Stimulated activated naive CD8-positive, alpha-beta T cell treated with anti-CD3 and anti-CD28 coated beads, Interleukin-15, Interleukin-2, amounts not matched to agents 100 ng/mL and 50 ng/mL, for 24 hours (primary cell): ENCODE results near the gene PTPRJ.

Experiments used
- H3K27ac Mint-ChIP-seq: one replicate; pipeline ENCODE4 v1.8.0; 2021; ENCODE audit warnings: mild to moderate bottlenecking, mixed read lengths
- H3K27me3 Mint-ChIP-seq: one replicate; pipeline ENCODE4 v1.8.0; 2021; ENCODE audit warnings: mixed read lengths
- H3K36me3 Mint-ChIP-seq: one replicate; pipeline ENCODE4 v1.8.0; 2021; ENCODE audit warnings: low read depth, mixed read lengths
- H3K4me1 Mint-ChIP-seq: one replicate; pipeline ENCODE4 v1.8.0; 2021; ENCODE audit warnings: low read depth, mixed read lengths
- H3K4me3 Mint-ChIP-seq: one replicate; pipeline ENCODE4 v1.8.0; 2021; ENCODE audit warnings: mild to moderate bottlenecking, mixed read lengths
- H3K9me3 Mint-ChIP-seq: one replicate; pipeline ENCODE4 v1.8.0; 2021; ENCODE audit warnings: mixed read lengths

Gene PTPRJ

DNA sequence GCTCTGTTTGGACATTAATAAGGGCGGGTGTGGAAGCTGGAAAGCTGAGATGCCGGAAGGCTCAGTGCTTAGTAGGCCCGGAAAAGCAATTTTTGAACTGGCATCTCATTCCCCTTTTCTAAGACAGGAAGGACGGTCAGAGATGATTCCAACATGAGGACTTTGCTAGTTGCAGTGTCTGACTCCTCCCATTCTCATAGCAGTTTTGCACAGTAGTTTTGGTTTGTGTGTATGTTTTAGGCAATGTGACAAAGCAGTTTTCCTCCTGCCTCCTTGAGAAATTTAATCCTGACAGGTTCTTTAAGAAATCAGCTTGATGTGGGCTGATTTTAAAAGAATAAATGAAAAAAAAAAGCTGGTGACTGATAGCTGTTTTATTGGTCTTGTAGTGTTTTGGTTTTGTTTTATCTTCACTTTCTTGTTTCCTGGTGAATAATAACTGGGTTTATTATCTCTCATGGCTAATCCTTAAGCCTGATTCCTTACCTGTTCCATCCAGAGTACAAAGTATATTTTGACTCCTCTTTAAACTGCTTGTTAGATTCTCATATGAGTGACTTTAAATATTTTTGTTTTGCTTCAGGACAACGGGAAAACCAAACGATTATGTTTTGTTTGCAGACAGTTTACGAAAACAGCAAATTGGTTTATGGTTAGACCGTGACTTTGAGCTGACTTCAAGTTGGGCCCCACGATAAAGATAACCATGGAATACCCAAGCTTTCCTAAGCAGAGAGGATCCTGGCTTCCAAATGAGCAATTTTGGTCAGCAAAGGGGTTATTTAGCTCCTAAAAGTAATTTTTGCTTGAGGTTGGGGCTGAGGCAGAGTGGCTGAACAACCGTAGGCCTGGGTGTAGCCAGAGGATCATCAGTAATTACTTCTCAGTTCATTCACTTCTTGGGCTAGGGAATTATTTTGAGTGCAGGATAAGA is 3.4 kb downstream of the PTPRJ start:
- Mint-ChIP-seq H3K36me3 (peaks cover 21% of the 10 kb centered on the region), H3K4me3 (peak overlapping the region; percentile 69), H3K27me3 (peaks cover 8% of the 10 kb centered on the region), H3K9me3 (no peaks in the 10 kb centered on the region), H3K4me1 (peaks cover 60% of the 10 kb centered on the region), H3K27ac (peak overlapping the region; percentile 69)

DNA sequence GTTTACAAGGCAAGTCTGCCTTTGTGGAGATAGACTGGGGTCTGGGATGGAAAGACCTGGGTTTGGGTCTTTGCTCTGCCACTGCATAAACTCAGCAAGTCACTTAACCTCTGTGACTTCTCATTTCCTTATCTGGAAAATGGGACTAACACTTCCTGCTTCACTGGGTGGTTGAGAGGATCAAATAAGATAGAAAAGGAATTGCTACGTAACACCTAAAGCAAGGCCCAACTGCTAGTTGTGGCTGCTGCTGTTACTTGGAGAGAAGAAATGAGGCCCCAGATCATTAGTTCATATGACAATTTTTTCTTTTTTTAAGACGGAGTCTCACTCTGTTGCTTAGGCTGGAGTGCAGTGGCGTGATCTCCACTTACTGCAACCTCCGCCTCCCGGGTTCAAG is 5.9 kb downstream of the PTPRJ start:
- H3K27me3 Mint-ChIP-seq: no peaks in the 10 kb centered on the region
- H3K36me3 Mint-ChIP-seq: peaks cover 26% of the 10 kb centered on the region
- no peaks in the 10 kb centered on the region for H3K9me3 Mint-ChIP-seq
- H3K4me1 Mint-ChIP-seq: peaks cover 68% of the 10 kb centered on the region
- H3K27ac Mint-ChIP-seq: peak overlapping the region; percentile 62
- no peak overlapping the region for H3K4me3 Mint-ChIP-seq

DNA sequence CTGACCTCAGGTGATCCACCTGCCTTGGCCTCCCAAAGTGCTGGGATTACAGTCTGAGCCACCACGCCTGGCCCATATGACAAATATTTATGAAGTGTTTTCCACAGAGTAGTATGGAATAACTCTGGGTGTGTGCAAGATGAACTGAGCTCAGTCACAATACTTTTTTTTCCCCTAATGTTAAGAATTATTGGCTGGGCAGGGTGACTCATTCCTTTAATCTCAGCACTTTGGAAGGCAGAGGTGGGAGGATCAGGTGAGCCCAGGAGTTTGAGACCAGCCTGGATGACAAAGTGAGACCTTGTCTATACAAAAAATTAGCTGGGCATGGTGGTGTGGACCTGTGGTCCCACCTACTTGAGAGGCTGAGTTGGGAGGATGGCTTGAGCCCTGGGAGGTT is 6.4 kb downstream of the PTPRJ start:
- Mint-ChIP-seq H3K27ac (peak overlapping the region; percentile 62), H3K36me3 (peaks cover 29% of the 10 kb centered on the region), H3K4me3 (no peak overlapping the region), H3K27me3 (no peaks in the 10 kb centered on the region), H3K9me3 (no peaks in the 10 kb centered on the region), H3K4me1 (peaks cover 71% of the 10 kb centered on the region)

DNA sequence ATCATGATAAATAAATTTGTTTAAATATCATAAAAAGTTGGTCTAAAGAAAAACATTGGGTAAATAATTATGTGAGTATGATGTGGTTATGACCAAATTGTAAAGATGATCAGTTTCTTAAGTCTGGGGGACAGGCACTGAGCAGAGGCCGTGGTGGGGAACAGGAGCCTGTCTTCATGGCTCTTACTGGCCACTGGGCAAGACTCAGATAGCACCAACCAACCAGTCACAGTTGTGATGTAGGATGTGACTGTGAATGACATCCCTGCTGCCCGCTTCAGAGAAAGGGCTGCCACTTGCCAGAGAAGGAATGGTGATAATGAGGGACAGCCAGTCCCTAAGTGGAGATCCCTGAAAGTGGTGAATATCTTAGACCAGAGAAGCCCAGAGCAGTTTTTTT is 7.0 kb downstream of the PTPRJ start:
- Mint-ChIP-seq H3K27me3 (no peaks in the 10 kb centered on the region), H3K4me3 (peak overlapping the region; percentile 23), H3K36me3 (peaks cover 29% of the 10 kb centered on the region), H3K9me3 (no peaks in the 10 kb centered on the region), H3K4me1 (peaks cover 71% of the 10 kb centered on the region), H3K27ac (no peak overlapping the region)

DNA sequence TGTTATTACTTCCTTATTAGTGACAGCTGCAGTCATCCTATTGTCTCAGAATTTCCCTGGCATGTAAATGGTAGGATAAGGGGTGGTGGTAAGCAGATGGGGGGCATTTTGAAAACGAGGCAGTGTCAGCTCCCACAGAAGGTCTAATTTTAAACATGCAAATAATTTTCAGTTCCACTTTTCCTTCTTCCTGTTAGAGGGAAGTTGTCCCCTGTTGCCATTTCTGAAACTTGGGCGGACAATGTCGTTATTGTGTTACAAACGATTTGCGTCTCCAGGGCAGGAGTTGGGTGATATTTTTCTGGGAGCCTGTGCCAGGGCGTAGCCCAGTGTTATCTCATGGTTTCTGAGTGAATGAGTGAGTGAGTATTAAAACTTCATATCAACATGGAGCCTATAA is 7.4 kb downstream of the PTPRJ start:
- peak overlapping the region; percentile 31 for H3K27ac Mint-ChIP-seq
- no peaks in the 10 kb centered on the region for H3K9me3 Mint-ChIP-seq
- peak overlapping the region; percentile 23 for H3K4me3 Mint-ChIP-seq
- H3K27me3 Mint-ChIP-seq: no peaks in the 10 kb centered on the region
- peaks cover 27% of the 10 kb centered on the region for H3K36me3 Mint-ChIP-seq
- H3K4me1 Mint-ChIP-seq: peaks cover 72% of the 10 kb centered on the region

DNA sequence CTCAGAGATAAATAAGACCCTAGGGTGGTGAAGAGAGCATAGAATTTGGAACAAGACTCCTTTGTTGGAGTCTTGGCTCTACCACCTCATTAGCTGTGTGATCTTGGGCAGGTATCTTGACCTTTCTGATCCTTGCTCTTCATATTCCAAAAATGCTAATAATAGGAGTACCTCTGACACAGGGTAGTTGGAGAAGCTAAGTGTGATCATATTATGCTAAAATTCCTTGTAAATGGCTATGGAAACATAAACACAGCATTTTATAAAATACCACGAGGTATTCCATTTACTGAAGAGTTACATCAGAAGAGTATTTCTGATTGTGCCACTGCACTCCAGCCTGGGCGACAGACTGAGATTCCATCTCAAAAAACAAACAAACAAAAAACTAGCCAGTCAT is 9.4 kb downstream of the PTPRJ start:
- no peaks in the 10 kb centered on the region for H3K27me3 Mint-ChIP-seq
- peaks cover 62% of the 10 kb centered on the region for H3K4me1 Mint-ChIP-seq
- H3K9me3 Mint-ChIP-seq: no peaks in the 10 kb centered on the region
- no peak overlapping the region for H3K4me3 Mint-ChIP-seq
- peaks cover 12% of the 10 kb centered on the region for H3K36me3 Mint-ChIP-seq
- peak overlapping the region; percentile 19 for H3K27ac Mint-ChIP-seq

DNA sequence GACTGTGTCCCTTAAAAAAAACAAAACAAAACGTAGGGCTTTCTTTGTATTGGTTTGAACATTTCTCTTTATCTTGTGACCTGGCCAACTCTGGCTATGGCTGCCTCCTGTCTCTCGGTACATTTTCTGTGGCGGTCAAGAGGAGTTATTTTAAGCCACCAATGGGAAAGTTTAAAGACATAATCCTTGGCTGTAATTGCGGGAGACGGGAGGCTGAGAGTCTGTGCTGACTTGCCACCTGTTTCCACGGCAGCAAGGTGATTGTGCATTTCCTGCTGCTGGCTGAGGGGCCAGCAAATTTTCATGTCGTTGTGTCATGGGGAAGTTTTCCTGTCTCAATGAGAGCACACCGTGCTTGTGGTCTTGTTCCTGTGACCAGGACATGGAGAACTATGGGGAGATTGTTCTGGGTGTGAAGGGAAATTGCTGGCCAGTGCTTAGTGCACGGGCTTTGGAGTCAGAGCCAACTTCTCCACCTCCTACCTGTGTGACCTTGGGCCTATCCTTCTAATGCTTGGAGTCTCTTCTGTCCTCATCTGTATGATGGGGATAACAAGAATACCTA is 11.0 kb downstream of the PTPRJ start:
- H3K36me3 Mint-ChIP-seq: peaks cover 9% of the 10 kb centered on the region
- no peaks in the 10 kb centered on the region for H3K9me3 Mint-ChIP-seq
- peak overlapping the region; percentile 87 for H3K27ac Mint-ChIP-seq
- peak overlapping the region; percentile 62 for H3K4me3 Mint-ChIP-seq
- peaks cover 63% of the 10 kb centered on the region for H3K4me1 Mint-ChIP-seq
- H3K27me3 Mint-ChIP-seq: no peaks in the 10 kb centered on the region

DNA sequence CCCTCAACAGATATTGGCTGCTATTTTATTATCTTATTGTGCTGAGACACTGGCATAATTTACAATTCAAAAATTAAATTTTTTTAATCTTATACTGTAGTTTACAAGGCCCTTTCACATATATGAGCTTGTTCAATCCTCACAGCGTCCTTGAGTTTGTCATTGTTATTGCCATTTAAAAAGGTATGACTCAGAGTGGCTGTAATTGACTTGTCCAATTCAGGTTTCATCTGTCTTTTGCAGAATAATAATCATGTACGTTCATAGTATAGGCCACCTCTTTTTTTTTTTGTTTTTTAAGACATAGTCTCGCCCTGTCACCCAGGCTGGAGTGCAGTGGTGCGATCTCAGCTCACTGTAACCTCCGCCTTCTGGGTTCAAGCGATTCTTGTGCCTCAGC is 11.5 kb downstream of the PTPRJ start:
- Mint-ChIP-seq H3K4me1 (peaks cover 61% of the 10 kb centered on the region), H3K36me3 (peaks cover 9% of the 10 kb centered on the region)

DNA sequence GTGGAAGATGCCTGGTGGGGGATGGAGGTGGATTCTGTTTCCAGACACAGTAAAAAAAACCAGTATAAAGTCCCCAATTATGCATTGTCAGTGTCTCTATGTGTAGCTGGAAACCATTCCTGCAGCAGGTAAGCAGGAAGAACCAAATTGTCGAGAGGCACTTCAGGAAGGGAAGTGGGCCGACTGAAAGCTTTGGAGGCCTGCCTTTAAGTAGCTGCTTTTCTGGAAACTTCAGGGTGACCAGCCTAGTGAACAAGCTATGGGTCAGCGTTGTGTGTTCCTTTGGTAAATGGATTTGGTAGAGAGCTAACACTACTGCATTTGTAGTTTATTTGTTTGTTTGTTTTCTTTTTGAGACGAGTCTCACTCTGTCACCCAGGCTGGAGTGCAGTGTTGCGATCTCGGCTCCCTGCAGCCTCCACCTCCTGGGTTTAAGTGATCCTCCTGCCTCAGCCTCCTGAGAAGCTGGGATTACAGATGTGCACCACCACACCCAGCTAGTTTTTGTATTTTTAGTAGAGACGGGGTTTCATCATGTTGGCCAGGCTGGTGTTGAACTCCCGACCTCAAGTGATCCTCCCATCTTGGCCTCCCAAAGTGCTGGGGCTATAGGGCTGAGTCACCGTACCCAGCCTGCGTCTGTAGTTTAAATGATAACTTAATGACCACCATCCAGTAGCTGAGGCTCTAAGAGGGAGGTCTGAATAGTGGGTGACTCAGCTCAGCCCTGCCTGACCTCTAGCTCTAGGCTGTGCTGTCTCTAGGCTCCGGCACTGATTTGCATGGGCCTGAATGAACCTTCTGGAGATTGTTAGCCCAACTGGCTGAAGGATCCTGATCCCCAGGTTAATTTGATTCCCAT is 12.8 kb downstream of the PTPRJ start:
- Mint-ChIP-seq H3K4me3 (no peak overlapping the region), H3K36me3 (peaks cover 9% of the 10 kb centered on the region), H3K27ac (peak overlapping the region; percentile 61), H3K27me3 (no peaks in the 10 kb centered on the region), H3K9me3 (no peaks in the 10 kb centered on the region), H3K4me1 (peaks cover 59% of the 10 kb centered on the region)

More for the DNA sequence above, 11.5 kb downstream of the PTPRJ start:
- Mint-ChIP-seq H3K27ac (no peak overlapping the region), H3K27me3 (no peaks in the 10 kb centered on the region), H3K9me3 (no peaks in the 10 kb centered on the region), H3K4me3 (no peak overlapping the region)

DNA sequence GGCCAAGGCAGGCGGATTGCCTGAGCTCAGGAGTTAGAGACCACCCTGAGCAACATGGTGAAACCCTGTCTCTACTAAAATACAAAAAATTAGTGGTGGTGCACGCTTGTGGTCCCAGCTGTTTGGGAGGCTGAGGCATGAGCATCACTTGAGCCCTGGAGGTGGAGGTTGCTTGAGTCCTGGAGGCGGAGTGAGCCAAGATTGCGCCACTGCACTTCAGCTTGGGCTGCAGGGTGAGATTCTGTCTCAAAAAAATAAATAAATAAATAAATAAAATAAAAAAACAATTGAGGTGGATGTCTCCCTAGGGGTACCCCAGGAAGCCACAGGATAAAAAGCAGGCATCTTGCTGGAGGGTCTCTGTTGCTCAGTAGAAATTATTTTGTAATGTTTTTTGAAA is 14.1 kb downstream of the PTPRJ start:
- Mint-ChIP-seq H3K4me1 (peaks cover 66% of the 10 kb centered on the region), H3K27ac (no peak overlapping the region), H3K36me3 (peaks cover 9% of the 10 kb centered on the region), H3K4me3 (no peak overlapping the region), H3K9me3 (no peaks in the 10 kb centered on the region), H3K27me3 (no peaks in the 10 kb centered on the region)

DNA sequence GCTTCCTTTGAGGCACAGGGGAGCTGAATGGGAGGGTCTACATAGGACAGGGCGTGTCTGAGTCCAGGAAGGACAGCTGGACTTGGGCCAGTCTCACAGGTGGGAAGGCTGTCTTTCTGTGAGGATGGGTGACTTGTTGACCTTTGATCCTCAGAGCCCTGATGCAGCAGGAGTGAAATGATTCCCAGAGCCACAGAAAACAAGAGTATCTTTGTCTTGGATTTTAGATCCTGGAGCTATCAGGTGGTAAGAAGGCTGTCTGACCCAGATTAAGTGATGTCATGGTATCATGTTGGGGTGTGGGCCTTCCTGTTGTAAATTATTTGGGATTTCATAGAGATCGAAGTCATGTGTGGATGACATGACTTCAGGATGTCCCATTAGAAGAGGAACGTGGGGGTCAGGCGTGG is 15.0 kb downstream of the PTPRJ start:
- H3K36me3 Mint-ChIP-seq: peaks cover 4% of the 10 kb centered on the region
- no peaks in the 10 kb centered on the region for H3K9me3 Mint-ChIP-seq
- H3K27me3 Mint-ChIP-seq: no peaks in the 10 kb centered on the region
- H3K4me1 Mint-ChIP-seq: peaks cover 68% of the 10 kb centered on the region
- no peak overlapping the region for H3K4me3 Mint-ChIP-seq
- peak overlapping the region; percentile 41 for H3K27ac Mint-ChIP-seq

DNA sequence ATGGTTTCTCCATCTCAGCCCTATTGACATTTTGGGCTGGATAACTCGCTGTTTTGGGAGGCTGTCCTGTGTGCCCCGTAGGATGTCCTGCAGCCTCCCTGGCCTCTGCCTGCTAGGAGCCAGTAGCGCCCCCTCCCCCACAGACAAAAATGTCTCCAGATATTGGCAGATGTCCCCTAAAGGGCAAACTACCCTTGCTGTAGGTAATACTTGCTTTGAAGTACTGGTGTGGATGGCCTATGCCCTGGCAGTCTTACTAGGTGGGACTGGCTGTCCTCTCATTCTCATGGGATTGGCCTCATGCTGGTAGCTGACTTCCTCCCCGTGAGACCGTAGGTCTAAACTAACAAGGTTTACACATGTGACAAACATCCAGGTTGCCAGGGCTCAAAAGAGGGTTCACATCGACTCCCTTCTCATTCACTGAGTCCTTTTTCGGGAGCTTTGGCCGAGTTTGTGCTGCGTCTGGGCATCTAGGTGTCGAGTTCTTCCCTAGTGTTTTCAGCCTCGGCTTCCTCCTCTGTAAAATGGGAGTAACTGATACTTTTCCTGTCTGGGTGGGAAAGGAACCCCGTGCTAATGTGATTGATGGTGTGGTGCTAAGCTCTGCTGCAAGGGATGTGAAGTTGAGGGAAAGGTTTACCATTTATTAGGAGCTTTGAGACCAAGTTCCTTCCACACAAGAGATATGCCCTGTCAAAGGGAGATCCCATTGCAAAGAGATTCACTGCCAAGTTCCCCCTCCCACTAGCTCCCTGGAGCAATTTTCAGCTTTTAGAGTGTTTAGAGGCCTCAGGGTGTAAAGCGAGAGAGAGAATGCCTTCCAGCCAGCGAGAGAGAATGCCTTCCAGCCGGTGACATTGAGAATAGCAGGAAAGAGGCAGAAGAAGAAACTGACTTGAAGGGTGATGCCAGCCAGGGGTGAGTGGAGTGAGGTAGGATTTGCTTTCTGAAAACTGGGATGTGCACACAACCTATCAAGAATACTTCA is 17.0 kb downstream of the PTPRJ start:
- no peaks in the 10 kb centered on the region for H3K36me3 Mint-ChIP-seq
- H3K4me3 Mint-ChIP-seq: no peak overlapping the region
- H3K9me3 Mint-ChIP-seq: no peaks in the 10 kb centered on the region
- H3K27me3 Mint-ChIP-seq: no peaks in the 10 kb centered on the region
- H3K27ac Mint-ChIP-seq: peak overlapping the region; percentile 33
- H3K4me1 Mint-ChIP-seq: peaks cover 72% of the 10 kb centered on the region

DNA sequence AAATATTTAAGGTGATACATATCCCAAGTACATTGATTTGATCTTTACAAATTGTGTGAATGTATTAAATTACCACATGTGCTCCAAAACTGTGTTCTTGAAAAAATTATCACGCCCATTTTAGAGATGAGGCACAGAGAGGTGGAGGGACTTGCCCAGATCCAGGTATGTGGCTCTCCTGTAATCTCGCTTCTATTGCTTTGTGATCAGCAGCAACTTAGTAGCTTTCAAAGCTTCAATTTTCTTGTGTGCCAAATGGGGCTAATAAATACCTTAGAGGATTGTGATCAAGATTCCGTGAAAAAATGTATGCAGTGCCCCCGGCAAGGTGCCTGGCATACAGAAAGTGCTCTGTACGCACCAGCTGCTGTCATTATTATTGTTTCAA is 18.0 kb downstream of the PTPRJ start:
- H3K4me1 Mint-ChIP-seq: peaks cover 73% of the 10 kb centered on the region
- H3K36me3 Mint-ChIP-seq: no peaks in the 10 kb centered on the region
- no peak overlapping the region for H3K4me3 Mint-ChIP-seq
- no peaks in the 10 kb centered on the region for H3K9me3 Mint-ChIP-seq
- H3K27me3 Mint-ChIP-seq: no peaks in the 10 kb centered on the region
- H3K27ac Mint-ChIP-seq: peak overlapping the region; percentile 54

DNA sequence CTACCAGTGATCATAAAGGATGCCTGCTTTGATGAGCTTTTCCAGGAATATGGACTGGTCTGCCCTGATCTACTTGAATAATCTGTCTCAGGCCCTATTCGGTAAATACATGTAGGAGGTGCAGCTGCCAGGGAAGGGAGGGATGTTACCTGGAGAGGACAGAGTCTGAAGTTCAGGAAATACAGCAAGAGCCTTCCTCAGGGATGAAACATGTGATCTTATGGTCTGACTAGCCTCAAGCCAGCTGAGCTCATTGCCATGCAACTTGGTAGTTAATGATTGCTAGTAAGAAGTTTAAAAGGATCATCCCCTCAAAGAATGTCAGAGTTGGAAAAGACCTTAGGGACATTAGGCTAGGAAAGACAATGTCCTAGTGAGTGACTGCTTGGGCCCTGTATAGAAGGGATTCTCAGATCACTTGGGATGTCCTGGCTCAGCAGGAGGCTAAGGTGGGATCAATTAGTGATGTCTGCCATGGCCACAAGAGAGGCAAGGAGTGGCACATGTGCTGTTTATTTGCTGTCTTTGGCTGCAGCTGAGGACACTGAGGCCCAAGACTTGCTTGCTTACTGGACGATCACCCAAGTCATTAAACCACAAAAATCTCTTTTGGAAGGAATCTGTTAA is 18.5 kb downstream of the PTPRJ start:
- H3K4me1 Mint-ChIP-seq: peaks cover 76% of the 10 kb centered on the region
- H3K36me3 Mint-ChIP-seq: no peaks in the 10 kb centered on the region
- peak overlapping the region; percentile 64 for H3K27ac Mint-ChIP-seq
- H3K9me3 Mint-ChIP-seq: no peaks in the 10 kb centered on the region
- H3K4me3 Mint-ChIP-seq: no peak overlapping the region
- no peaks in the 10 kb centered on the region for H3K27me3 Mint-ChIP-seq
